IPS-18a (cell line): ENCODE measurements around the gene ZNF311.
A peak's percentile ranks its signal among the peaks of the same experiment; 100 is the strongest.

ENCODE experiments used
- H3K27ac ChIP-seq: one replicate; pipeline ENCODE4 v1.5.1; 2013; ENCODE audit warnings: low read length
- H3K27me3 ChIP-seq: one replicate; pipeline ENCODE4 v1.6.1; 2013; ENCODE audit warnings: mild to moderate bottlenecking, low read length; ENCODE audit not compliant: control insufficient read depth, insufficient read depth
- H3K36me3 ChIP-seq: one replicate; pipeline ENCODE4 v1.6.1; 2013; ENCODE audit warnings: low read depth, low read length; ENCODE audit not compliant: control insufficient read depth
- H3K4me1 ChIP-seq: one replicate; pipeline ENCODE4 v1.6.1; 2013; ENCODE audit warnings: low read depth, low read length; ENCODE audit not compliant: control insufficient read depth
- H3K4me3 ChIP-seq: one replicate; pipeline ENCODE4 v1.5.1; 2013; ENCODE audit warnings: low read length
- H3K9ac ChIP-seq: one replicate; pipeline ENCODE4 v1.6.1; 2013; ENCODE audit warnings: mild to moderate bottlenecking, low read length, moderate library complexity
- H3K9me3 ChIP-seq: one replicate; pipeline ENCODE4 v1.6.1; 2013; ENCODE audit warnings: low read depth, low read length; ENCODE audit not compliant: control insufficient read depth

The ZNF311 gene

GRCh38 chr6:29011276-29011734, 6.2 kb upstream of the ZNF311 start:
- no peaks in the 10 kb centered on the region for H3K9me3 ChIP-seq
- H3K9ac ChIP-seq, result peak overlapping the region; percentile 59
- peak overlapping the region; percentile 64 for H3K4me3 ChIP-seq
- H3K36me3 ChIP-seq, result no peaks in the 10 kb centered on the region
- no peaks in the 10 kb centered on the region for H3K4me1 ChIP-seq
- no peak overlapping the region for H3K27ac ChIP-seq
- H3K27me3 ChIP-seq, result peaks cover 75% of the 10 kb centered on the region

GRCh38 chr6:29009358-29009757, 4.2 kb upstream of the ZNF311 start:
- H3K36me3 ChIP-seq, result no peaks in the 10 kb centered on the region
- no peaks in the 10 kb centered on the region for H3K4me1 ChIP-seq
- no peak overlapping the region for H3K9ac ChIP-seq
- no peak overlapping the region for H3K27ac ChIP-seq
- H3K4me3 ChIP-seq, result no peak overlapping the region
- no peaks in the 10 kb centered on the region for H3K9me3 ChIP-seq
- H3K27me3 ChIP-seq, result peaks cover 68% of the 10 kb centered on the region

GRCh38 chr6:29008089-29008488, 3.0 kb upstream of the ZNF311 start:
- no peaks in the 10 kb centered on the region for H3K4me1 ChIP-seq
- no peak overlapping the region for H3K4me3 ChIP-seq
- peaks cover 55% of the 10 kb centered on the region for H3K27me3 ChIP-seq
- H3K36me3 ChIP-seq, result no peaks in the 10 kb centered on the region
- H3K9ac ChIP-seq, result no peak overlapping the region
- H3K9me3 ChIP-seq, result no peaks in the 10 kb centered on the region
- no peak overlapping the region for H3K27ac ChIP-seq

GRCh38 chr6:28996844-28997510, 8.1 kb downstream of the ZNF311 start:
- Histone ChIP-seq H3K36me3 (peaks cover 5% of the 10 kb centered on the region), H3K27ac (no peak overlapping the region), H3K9ac (no peak overlapping the region), H3K9me3 (peaks cover 3% of the 10 kb centered on the region), H3K4me3 (no peak overlapping the region), H3K27me3 (no peaks in the 10 kb centered on the region), H3K4me1 (no peaks in the 10 kb centered on the region)

- no peak overlapping the region for H3K4me3 ChIP-seq
- no peak overlapping the region for H3K9ac ChIP-seq
- no peaks in the 10 kb centered on the region for H3K4me1 ChIP-seq
- H3K27me3 ChIP-seq, result no peaks in the 10 kb centered on the region
- H3K9me3 ChIP-seq, result peaks cover 3% of the 10 kb centered on the region
- no peak overlapping the region for H3K27ac ChIP-seq
- H3K36me3 ChIP-seq, result peaks cover 5% of the 10 kb centered on the region
These were observed 9.9 kb downstream of the ZNF311 start for GRCh38 chr6:28995093-28995650.

GRCh38 chr6:28988536-28989311, 16.4 kb downstream of the ZNF311 start:
- Histone ChIP-seq H3K36me3 (no peaks in the 10 kb centered on the region), H3K9me3 (no peaks in the 10 kb centered on the region), H3K4me1 (peaks cover 9% of the 10 kb centered on the region), H3K9ac (peak overlapping the region; percentile 36), H3K27me3 (no peaks in the 10 kb centered on the region), H3K27ac (no peak overlapping the region), H3K4me3 (peak overlapping the region; percentile 75)

GRCh38 chr6:28985462-28986164, 19.5 kb downstream of the ZNF311 start:
- H3K36me3 ChIP-seq, result no peaks in the 10 kb centered on the region
- peak overlapping the region; percentile 49 for H3K9ac ChIP-seq
- peaks cover 9% of the 10 kb centered on the region for H3K4me1 ChIP-seq
- peak overlapping the region; percentile 73 for H3K27ac ChIP-seq
- no peaks in the 10 kb centered on the region for H3K9me3 ChIP-seq
- H3K27me3 ChIP-seq, result no peaks in the 10 kb centered on the region
- peak overlapping the region; percentile 53 for H3K4me3 ChIP-seq

- peaks cover 17% of the 10 kb centered on the region for H3K4me1 ChIP-seq
- H3K9me3 ChIP-seq, result no peaks in the 10 kb centered on the region
- no peaks in the 10 kb centered on the region for H3K36me3 ChIP-seq
- no peak overlapping the region for H3K9ac ChIP-seq
- no peak overlapping the region for H3K27ac ChIP-seq
- peaks cover 17% of the 10 kb centered on the region for H3K27me3 ChIP-seq
- H3K4me3 ChIP-seq, result no peak overlapping the region
These were observed 21.3 kb downstream of the ZNF311 start for GRCh38 chr6:28983838-28984237.

- Histone ChIP-seq H3K9ac (peak overlapping the region; percentile 62), H3K4me1 (peaks cover 17% of the 10 kb centered on the region), H3K4me3 (peak overlapping the region; percentile 100), H3K27ac (no peak overlapping the region), H3K27me3 (peaks cover 27% of the 10 kb centered on the region), H3K9me3 (no peaks in the 10 kb centered on the region), H3K36me3 (no peaks in the 10 kb centered on the region)
These were observed 22.4 kb downstream of the ZNF311 start for GRCh38 chr6:28982476-28983266.

GRCh38 chr6:28981833-28982475, 23.2 kb downstream of the ZNF311 start:
- Histone ChIP-seq H3K36me3 (no peaks in the 10 kb centered on the region), H3K9ac (peak overlapping the region; percentile 79), H3K4me3 (peak overlapping the region; percentile 100), H3K9me3 (no peaks in the 10 kb centered on the region), H3K4me1 (peaks cover 17% of the 10 kb centered on the region), H3K27ac (no peak overlapping the region), H3K27me3 (peaks cover 28% of the 10 kb centered on the region)
